ENCODE measurements around the gene C2CD4C.
"Not testable (repeated sequence)": the region's sequence is repeated elsewhere in the genome, so short reads cannot be mapped to it uniquely, and the experiment has no call there.

Gene C2CD4C

GRCh38 chr19:388691-389090, 20.3 kb downstream of the C2CD4C start:
- no peak for TF ChIP-seq CTCF (conservative IDR thresholded peaks at IDR 0.05; ENCODE audit: low read length)
- DNase-seq (ENCODE audit: low read depth), result no peak

GRCh38 chr19:387777-388176, 21.2 kb downstream of the C2CD4C start:
- no peak for TF ChIP-seq CTCF (conservative IDR thresholded peaks at IDR 0.05; ENCODE audit: low read length)
- no peak overlapping the region for H3K4me3 ChIP-seq (ENCODE audit: low read length)
- DNase-seq (ENCODE audit: low read depth), result no peak

More at GRCh38 chr19:388691-389090, 20.3 kb downstream of the C2CD4C start:
- H3K4me3 ChIP-seq (ENCODE audit: low read length), result no peak overlapping the region

GRCh38 chr19:386632-387301, 22.2 kb downstream of the C2CD4C start:
- H3K4me3 ChIP-seq (ENCODE audit: low read length); DNase-seq (ENCODE audit: low read depth): not testable (repeated sequence)

- TF ChIP-seq CTCF (conservative IDR thresholded peaks at IDR 0.05; ENCODE audit: low read length), result 0 out of 2 replicates have a peak, but pooled peaks have one; percentile 5
- not testable (repeated sequence) for DNase-seq (ENCODE audit: low read depth); H3K4me3 ChIP-seq (ENCODE audit: low read length)
Observed at GRCh38 chr19:386189-386588, 22.8 kb downstream of the C2CD4C start.

- no peak overlapping the region for H3K4me3 ChIP-seq (ENCODE audit: low read length)
- TF ChIP-seq CTCF (conservative IDR thresholded peaks at IDR 0.05; ENCODE audit: low read length), result no peak
- DNase-seq (ENCODE audit: low read depth), result no peak
Observed at GRCh38 chr19:384799-385169, 24.2 kb downstream of the C2CD4C start.

GRCh38 chr19:383922-384798, 24.8 kb downstream of the C2CD4C start:
- TF ChIP-seq CTCF (conservative IDR thresholded peaks at IDR 0.05; ENCODE audit: low read length), result peak; percentile 17; the same call in 1 of the 2 replicates
- DNase-seq (ENCODE audit: low read depth), result no peak
- H3K4me3 ChIP-seq (ENCODE audit: low read length), result no peak overlapping the region

- no peak for DNase-seq (ENCODE audit: low read depth)
- no peak for TF ChIP-seq CTCF (conservative IDR thresholded peaks at IDR 0.05; ENCODE audit: low read length)
- no peak overlapping the region for H3K4me3 ChIP-seq (ENCODE audit: low read length)
Observed at GRCh38 chr19:383040-383439, 25.9 kb downstream of the C2CD4C start.

GRCh38 chr19:382578-382977, 26.4 kb downstream of the C2CD4C start:
- not testable (repeated sequence) for H3K4me3 ChIP-seq (ENCODE audit: low read length)
- DNase-seq (ENCODE audit: low read depth), result peak; percentile 91

GRCh38 chr19:381901-382300, 27.0 kb downstream of the C2CD4C start:
- H3K4me3 ChIP-seq (ENCODE audit: low read length), result not testable (repeated sequence)
- DNase-seq (ENCODE audit: low read depth), result peak; percentile 38

GRCh38 chr19:380618-381219, 28.2 kb downstream of the C2CD4C start:
- not testable (repeated sequence) for DNase-seq (ENCODE audit: low read depth); H3K4me3 ChIP-seq (ENCODE audit: low read length)
